Esophagus muscularis mucosa (tissue), 3 donors: ENCODE measurements around the gene C10orf71.

Experiments
- CTCF ChIP-seq, 3 experiments: fragments of 200-600 bp in 2 of 3; fragments of 450-650 bp in 1 of 3; sonication (generic) in 2 of 3; IDR thresholded peaks; one replicate each; pipeline ENCODE4 v1.5.1; 2017 to 2019; ENCODE audit warnings: antibody characterized with exemption in 3 of 3, mild to moderate bottlenecking in 2 of 3, moderate library complexity in 1 of 3
- POLR2A ChIP-seq: fragments of 450-650 bp; IDR thresholded peaks from one replicate; pipeline ENCODE4 v1.6.1; 2017; ENCODE audit warnings: antibody characterized with exemption, moderate library complexity, mild to moderate bottlenecking, low read depth
- POLR2AphosphoS5 ChIP-seq, 2 donors: sonication (generic); formaldehyde crosslinking; IDR thresholded peaks; one replicate each; pipeline ENCODE4 v1.6.1; 2017; ENCODE audit warnings: antibody characterized with exemption in 2 of 2

GRCh38 chr10:49361178-49361554, 62.2 kb downstream of the C10orf71 start:
- TF ChIP-seq POLR2AphosphoS5 (IDR thresholded peaks at IDR 0.05) (no peak), CTCF (IDR thresholded peaks at IDR 0.05) (no peak), POLR2A (no peak)
